Superior temporal gyrus (tissue), 1 donor: Measurements from ENCODE around the gene ATP1B1.
"Not testable (repeated sequence)": the region's sequence is repeated elsewhere in the genome, so short reads cannot be mapped to it uniquely, and the experiment has no call there.

Source experiments
- DNase-seq: peaks from one replicate; pipeline ENCODE4 v3.0.0-alpha.2; 2016; ENCODE audit errors: extremely low spot score

ATP1B1 gene

GRCh38 chr1:169115891-169116585, 9.5 kb downstream of the ATP1B1 start:
- no peak for DNase-seq

- DNase-seq = no peak
Measured at GRCh38 chr1:169117014-169117413, 10.5 kb downstream of the ATP1B1 start.

GRCh38 chr1:169117599-169117998, 11.1 kb downstream of the ATP1B1 start:
- no peak for DNase-seq

GRCh38 chr1:169118227-169118626, 11.7 kb downstream of the ATP1B1 start:
- no peak for DNase-seq

GRCh38 chr1:169119405-169119804, 12.9 kb downstream of the ATP1B1 start:
- DNase-seq = no peak

- DNase-seq = no peak
Measured at GRCh38 chr1:169120066-169120465, 13.6 kb downstream of the ATP1B1 start.

- no peak for DNase-seq
Measured at GRCh38 chr1:169121146-169121923, 14.8 kb downstream of the ATP1B1 start.

GRCh38 chr1:169122976-169123375, 16.5 kb downstream of the ATP1B1 start:
- no peak for DNase-seq

- DNase-seq = no peak
Measured at GRCh38 chr1:169124459-169124858, 18.0 kb downstream of the ATP1B1 start.

GRCh38 chr1:169125597-169125996, 19.1 kb downstream of the ATP1B1 start:
- DNase-seq = not testable (repeated sequence)

GRCh38 chr1:169126335-169126734, 19.8 kb downstream of the ATP1B1 start:
- no peak for DNase-seq

GRCh38 chr1:169127305-169127704, 20.8 kb downstream of the ATP1B1 start:
- DNase-seq = no peak

GRCh38 chr1:169128562-169128961, 22.1 kb downstream of the ATP1B1 start:
- no peak for DNase-seq

GRCh38 chr1:169129109-169129784, 22.8 kb downstream of the ATP1B1 start:
- no peak for DNase-seq

GRCh38 chr1:169130683-169131082, 24.2 kb downstream of the ATP1B1 start:
- DNase-seq = no peak

GRCh38 chr1:169132512-169133227, 26.2 kb downstream of the ATP1B1 start:
- DNase-seq = no peak

GRCh38 chr1:169133228-169133576, 26.7 kb downstream of the ATP1B1 start:
- DNase-seq = no peak

GRCh38 chr1:169133801-169134502, 27.5 kb downstream of the ATP1B1 start:
- peak; percentile 80 for DNase-seq

- DNase-seq = no peak
Measured at GRCh38 chr1:169137357-169137756, 30.9 kb downstream of the ATP1B1 start.

GRCh38 chr1:169138866-169139670, 32.6 kb downstream of the ATP1B1 start:
- DNase-seq = no peak

GRCh38 chr1:169141356-169141755, 34.9 kb downstream of the ATP1B1 start:
- no peak for DNase-seq
